ENCODE results near the gene GABPB1. TPM values are rescaled to one million over a fixed set of nuclear protein-coding genes. Genes with fewer than 3 reads are reported as not detected.

The GABPB1 gene
- total and polyA plus RNA-seq, 2 of the 13 experiments (the other 11 are each of a cell fraction or from before 2014, with no cell fraction given) = 17.5 to 39.5 TPM

DNA sequence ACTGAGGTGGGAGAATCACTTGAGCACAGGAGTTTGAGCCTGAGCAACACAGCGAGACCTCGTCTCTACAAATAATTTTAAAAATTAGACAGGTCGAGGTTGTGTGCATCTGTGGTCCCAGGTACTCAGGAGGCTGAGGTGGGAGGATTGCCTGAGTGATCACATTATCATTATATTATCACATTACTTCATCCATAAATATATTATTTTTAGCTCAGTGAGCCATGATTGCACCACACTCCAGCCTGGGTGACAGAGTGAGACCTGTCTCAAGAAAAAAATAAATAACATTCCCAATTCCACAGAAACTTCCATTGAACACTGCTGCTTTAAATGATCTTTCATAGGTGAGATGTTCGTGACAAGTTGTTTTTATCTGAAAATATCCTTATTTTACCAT, 21.8 kb downstream of the GABPB1 start:
- POLR2A ChIA-PET = interaction anchor here (0.7 kb wide), 1 partner anchor 20 kb away, joined by 4 read pairs; no protein-coding TSS in a partner anchor
- intact Hi-C loops (cut with micrococcal nuclease; ENCODE audit: unreplicated experiment) = no loop called here

More for the DNA sequence above, 21.8 kb downstream of the GABPB1 start:
- FAIRE-seq (no peak), DNase-seq (ENCODE audit: low spot score) (no peak), ATAC-seq (no peak)
- H3K79me2 ChIP-seq (ENCODE audit: insufficient read depth, low read length) = peaks cover 20% of the 10 kb centered on the region
- H3K9ac ChIP-seq (ENCODE audit: insufficient read depth, low read depth, low read length) = no peak overlapping the region
- no peaks in the 10 kb centered on the region for H3K9me3 ChIP-seq (ENCODE audit: low read length)
- WGBS (ENCODE audit: low lambda C conversion rate) = 98% methylated on average over 4 of the region's 4 CpGs
- no peak for TF ChIP-seq TCF12 (IDR thresholded peaks at IDR 0.05)
- TF ChIP-seq TCF12 (CRISPR knock-in tag; IDR thresholded peaks at IDR 0.05) = no peak
- TF ChIP-seq, protein P1, sequence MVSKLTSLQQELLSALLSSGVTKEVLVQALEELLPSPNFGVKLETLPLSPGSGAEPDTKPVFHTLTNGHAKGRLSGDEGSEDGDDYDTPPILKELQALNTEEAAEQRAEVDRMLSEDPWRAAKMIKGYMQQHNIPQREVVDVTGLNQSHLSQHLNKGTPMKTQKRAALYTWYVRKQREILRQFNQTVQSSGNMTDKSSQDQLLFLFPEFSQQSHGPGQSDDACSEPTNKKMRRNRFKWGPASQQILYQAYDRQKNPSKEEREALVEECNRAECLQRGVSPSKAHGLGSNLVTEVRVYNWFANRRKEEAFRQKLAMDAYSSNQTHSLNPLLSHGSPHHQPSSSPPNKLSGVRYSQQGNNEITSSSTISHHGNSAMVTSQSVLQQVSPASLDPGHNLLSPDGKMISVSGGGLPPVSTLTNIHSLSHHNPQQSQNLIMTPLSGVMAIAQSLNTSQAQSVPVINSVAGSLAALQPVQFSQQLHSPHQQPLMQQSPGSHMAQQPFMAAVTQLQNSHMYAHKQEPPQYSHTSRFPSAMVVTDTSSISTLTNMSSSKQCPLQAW (CRISPR knock-in tag; IDR thresholded peaks at IDR 0.05) = no peak
- TF ChIP-seq, protein P2, sequence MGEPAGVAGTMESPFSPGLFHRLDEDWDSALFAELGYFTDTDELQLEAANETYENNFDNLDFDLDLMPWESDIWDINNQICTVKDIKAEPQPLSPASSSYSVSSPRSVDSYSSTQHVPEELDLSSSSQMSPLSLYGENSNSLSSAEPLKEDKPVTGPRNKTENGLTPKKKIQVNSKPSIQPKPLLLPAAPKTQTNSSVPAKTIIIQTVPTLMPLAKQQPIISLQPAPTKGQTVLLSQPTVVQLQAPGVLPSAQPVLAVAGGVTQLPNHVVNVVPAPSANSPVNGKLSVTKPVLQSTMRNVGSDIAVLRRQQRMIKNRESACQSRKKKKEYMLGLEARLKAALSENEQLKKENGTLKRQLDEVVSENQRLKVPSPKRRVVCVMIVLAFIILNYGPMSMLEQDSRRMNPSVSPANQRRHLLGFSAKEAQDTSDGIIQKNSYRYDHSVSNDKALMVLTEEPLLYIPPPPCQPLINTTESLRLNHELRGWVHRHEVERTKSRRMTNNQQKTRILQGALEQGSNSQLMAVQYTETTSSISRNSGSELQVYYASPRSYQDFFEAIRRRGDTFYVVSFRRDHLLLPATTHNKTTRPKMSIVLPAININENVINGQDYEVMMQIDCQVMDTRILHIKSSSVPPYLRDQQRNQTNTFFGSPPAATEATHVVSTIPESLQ (CRISPR knock-in tag; conservative IDR thresholded peaks at IDR 0.05) = no peak
- TF ChIP-seq TCF7 (IDR thresholded peaks at IDR 0.05; ENCODE audit: low read depth) = no peak
- TF ChIP-seq, protein P3, sequence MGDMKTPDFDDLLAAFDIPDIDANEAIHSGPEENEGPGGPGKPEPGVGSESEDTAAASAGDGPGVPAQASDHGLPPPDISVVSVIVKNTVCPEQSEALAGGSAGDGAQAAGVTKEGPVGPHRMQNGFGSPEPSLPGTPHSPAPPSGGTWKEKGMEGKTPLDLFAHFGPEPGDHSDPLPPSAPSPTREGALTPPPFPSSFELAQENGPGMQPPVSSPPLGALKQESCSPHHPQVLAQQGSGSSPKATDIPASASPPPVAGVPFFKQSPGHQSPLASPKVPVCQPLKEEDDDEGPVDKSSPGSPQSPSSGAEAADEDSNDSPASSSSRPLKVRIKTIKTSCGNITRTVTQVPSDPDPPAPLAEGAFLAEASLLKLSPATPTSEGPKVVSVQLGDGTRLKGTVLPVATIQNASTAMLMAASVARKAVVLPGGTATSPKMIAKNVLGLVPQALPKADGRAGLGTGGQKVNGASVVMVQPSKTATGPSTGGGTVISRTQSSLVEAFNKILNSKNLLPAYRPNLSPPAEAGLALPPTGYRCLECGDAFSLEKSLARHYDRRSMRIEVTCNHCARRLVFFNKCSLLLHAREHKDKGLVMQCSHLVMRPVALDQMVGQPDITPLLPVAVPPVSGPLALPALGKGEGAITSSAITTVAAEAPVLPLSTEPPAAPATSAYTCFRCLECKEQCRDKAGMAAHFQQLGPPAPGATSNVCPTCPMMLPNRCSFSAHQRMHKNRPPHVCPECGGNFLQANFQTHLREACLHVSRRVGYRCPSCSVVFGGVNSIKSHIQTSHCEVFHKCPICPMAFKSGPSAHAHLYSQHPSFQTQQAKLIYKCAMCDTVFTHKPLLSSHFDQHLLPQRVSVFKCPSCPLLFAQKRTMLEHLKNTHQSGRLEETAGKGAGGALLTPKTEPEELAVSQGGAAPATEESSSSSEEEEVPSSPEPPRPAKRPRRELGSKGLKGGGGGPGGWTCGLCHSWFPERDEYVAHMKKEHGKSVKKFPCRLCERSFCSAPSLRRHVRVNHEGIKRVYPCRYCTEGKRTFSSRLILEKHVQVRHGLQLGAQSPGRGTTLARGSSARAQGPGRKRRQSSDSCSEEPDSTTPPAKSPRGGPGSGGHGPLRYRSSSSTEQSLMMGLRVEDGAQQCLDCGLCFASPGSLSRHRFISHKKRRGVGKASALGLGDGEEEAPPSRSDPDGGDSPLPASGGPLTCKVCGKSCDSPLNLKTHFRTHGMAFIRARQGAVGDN (CRISPR knock-in tag; IDR thresholded peaks at IDR 0.05) = no peak
- no peak for TF ChIP-seq HNRNPH1 (optimal IDR thresholded peaks at IDR 0.05; ENCODE audit: low read depth, low read length)
- H3K4me2 ChIP-seq (ENCODE audit: low read depth, low read length) = no peak overlapping the region
- H3K4me1 ChIP-seq (ENCODE audit: insufficient read depth, low read length) = no peaks in the 10 kb centered on the region
- H3K27ac ChIP-seq (ENCODE audit: extremely low read length, insufficient read depth, low read length) = no peak overlapping the region
- no peak overlapping the region for H2AFZ ChIP-seq (ENCODE audit: low read length)
- no TSS peak for BruUV-seq (replicated peaks)
- no peaks in the 10 kb centered on the region for H3K27me3 ChIP-seq (ENCODE audit: control insufficient read depth in 1 of 2, insufficient read depth in 2 of 2, low read length in 2 of 2)
- CTCF ChIA-PET (ENCODE audit: low intra/inter-chr PET ratio, low total read pairs) = no interaction called here
- H3K36me3 ChIP-seq (replicated peaks in 1 of 2; ENCODE audit: control insufficient read depth in 1 of 2, insufficient read depth in 2 of 2, low read length in 2 of 2) = no peaks in the 10 kb centered on the region
- H3K4me3 ChIP-seq (replicated peaks in 1 of 3; ENCODE audit: insufficient read depth in 1 of 3, low read depth in 2 of 3, low read length in 3 of 3) = no peak overlapping the region
- no peaks in the 10 kb centered on the region for H4K20me1 ChIP-seq (ENCODE audit: insufficient read depth, low read length)
- in situ Hi-C loops (cut with HindIII; ENCODE audit: extremely low pct_ligation_motif_present, low pct_unique_long_range_greater_than_20kb) = no loop called here

All from HepG2 (cell line).